Osteocyte (in vitro differentiated cells): ENCODE data around the gene ZNF771. TPM values are rescaled to one million over a fixed set of nuclear protein-coding genes. Genes with fewer than 3 reads are reported as not detected.

Experiments used
- DNase-seq: peaks from one replicate; pipeline ENCODE4 v3.0.0; 2021; ENCODE audit warnings: mixed read lengths; ENCODE audit not compliant: unreplicated experiment; ENCODE audit errors: extremely low spot score
- H3K27ac Mint-ChIP-seq: one replicate; pipeline ENCODE4 v1.8.0; 2021; ENCODE audit warnings: mild to moderate bottlenecking, mixed read lengths; ENCODE audit not compliant: unreplicated experiment
- H3K27me3 Mint-ChIP-seq: one replicate; pipeline ENCODE4 v1.8.0; 2021; ENCODE audit warnings: mixed read lengths; ENCODE audit not compliant: unreplicated experiment
- H3K36me3 Mint-ChIP-seq: one replicate; pipeline ENCODE4 v1.8.0; 2021; ENCODE audit warnings: mixed read lengths; ENCODE audit not compliant: unreplicated experiment
- H3K4me1 Mint-ChIP-seq: one replicate; pipeline ENCODE4 v1.8.0; 2021; ENCODE audit warnings: mixed read lengths; ENCODE audit not compliant: unreplicated experiment
- H3K4me3 Mint-ChIP-seq: one replicate; pipeline ENCODE4 v1.8.0; 2021; ENCODE audit warnings: mild to moderate bottlenecking, moderate library complexity, mixed read lengths; ENCODE audit not compliant: unreplicated experiment
- H3K9me3 Mint-ChIP-seq: one replicate; pipeline ENCODE4 v1.8.0; 2021; ENCODE audit warnings: mixed read lengths; ENCODE audit not compliant: unreplicated experiment
- CTCF ChIP-seq: fragments of 200-600 bp; sonication (generic); IDR thresholded peaks from 2 replicates; pipeline ENCODE4 v1.5.0; 2021; ENCODE audit warnings: antibody characterized with exemption, mild to moderate bottlenecking, moderate library complexity
- total RNA-seq: library from RNA; stranded (reverse); gene quantifications from 2 replicates; pipeline ENCODE4 v1.2.1, GENCODE V29; 2021

The ZNF771 gene
- total RNA-seq, 1 donor from 2014 or later = 12.6 TPM

DNA sequence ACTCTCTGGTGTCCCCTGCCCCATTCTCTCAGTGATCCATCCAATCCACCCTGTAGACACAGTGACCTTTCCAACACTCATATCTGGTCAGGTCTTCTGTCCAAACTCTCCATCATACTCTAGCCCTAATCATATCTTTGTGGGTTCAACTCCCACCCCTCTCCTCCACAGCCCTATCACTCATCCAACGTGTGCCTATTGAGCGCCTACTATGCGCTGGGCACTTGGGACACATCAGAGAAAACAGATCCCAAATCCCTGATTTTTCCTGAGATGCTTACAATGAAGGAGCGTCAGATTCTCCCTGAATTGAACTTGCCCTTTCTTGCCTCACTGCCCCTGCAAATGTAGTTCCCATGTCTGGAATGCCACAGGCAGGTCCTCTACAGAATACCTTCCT, 20.6 kb downstream of the ZNF771 start:
- Mint-ChIP-seq H3K4me1 (peaks cover 12% of the 10 kb centered on the region), H3K27ac (no peak overlapping the region), H3K4me3 (no peak overlapping the region), H3K27me3 (peaks cover 2% of the 10 kb centered on the region), H3K36me3 (peaks cover 10% of the 10 kb centered on the region), H3K9me3 (no peaks in the 10 kb centered on the region)
- TF ChIP-seq CTCF = no peak
- DNase-seq = no peak

DNA sequence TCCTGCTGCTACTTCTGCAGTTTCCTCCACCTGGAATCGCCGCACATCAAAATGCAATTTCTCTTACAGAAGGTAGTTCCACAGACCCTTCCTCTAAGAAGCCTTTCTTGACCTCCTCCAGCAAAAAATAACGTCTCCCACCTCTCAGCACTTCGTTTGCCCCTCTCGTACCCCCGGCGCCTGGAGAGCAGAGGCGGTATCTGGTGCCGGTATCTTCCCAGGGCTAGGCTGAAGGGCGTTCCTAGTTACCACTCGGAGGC, 21.9 kb downstream of the ZNF771 start:
- no peak for DNase-seq
- Mint-ChIP-seq H3K4me3 (no peak overlapping the region), H3K27me3 (peaks cover 11% of the 10 kb centered on the region), H3K4me1 (peaks cover 12% of the 10 kb centered on the region), H3K9me3 (no peaks in the 10 kb centered on the region), H3K27ac (no peak overlapping the region), H3K36me3 (peaks cover 5% of the 10 kb centered on the region)
- TF ChIP-seq CTCF = no peak

DNA sequence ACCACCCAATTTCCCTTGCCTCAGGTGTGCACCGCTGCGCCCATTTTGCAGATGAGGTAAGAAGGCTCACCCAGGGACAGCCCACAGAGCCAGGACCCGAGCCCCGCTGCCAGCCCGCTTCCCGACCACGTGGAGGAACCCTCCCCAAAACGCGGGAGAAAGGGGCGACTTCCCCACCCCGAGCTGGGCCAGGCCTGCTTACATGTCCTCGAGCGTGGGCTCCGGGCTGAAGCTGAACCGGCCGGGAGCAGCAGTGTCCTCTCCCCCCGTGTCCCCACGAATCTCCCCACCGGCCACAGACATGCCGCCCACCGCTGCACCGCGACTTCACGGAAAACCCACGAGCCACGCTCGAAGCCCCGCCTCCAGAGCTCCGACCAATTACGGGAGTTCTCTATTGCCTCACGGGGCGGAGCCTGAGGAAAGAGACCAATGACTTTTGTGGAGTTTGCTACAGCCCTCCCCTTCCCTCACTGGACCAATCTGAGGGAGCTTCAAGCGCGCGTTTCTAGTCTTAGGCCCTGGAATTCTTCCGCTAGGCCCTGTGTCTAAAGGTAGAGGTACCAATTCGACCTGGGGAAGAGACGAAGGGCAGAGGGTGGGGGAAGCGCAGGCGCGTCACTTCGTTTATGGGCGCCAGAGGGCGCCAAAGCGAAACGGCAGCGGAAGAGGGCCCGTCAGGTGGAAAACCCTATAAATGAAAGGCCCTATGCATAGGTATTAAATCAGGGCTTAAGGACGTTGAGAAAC, 22.4 kb downstream of the ZNF771 start, which contains the start of gene DCTPP1:
Gene DCTPP1 (minus strand): TSS at position 353 of the 750 bp plus-strand sequence. CDS start 50 bp downstream, at position 303.
- peak; percentile 80 for TF ChIP-seq CTCF
- Mint-ChIP-seq H3K27ac (no peak within 1 kb of the TSS), H3K4me1 (peaks cover 12% of the 10 kb centered on the region), H3K36me3 (peaks cover 5% of the 10 kb centered on the region), H3K27me3 (peaks cover 16% of the 10 kb centered on the region), H3K4me3 (no peak within 1 kb of the TSS), H3K9me3 (no peaks in the 10 kb centered on the region)
- peak; percentile 97 for DNase-seq

GRCh38 chr16:30430428-30430970, 23.1 kb downstream of the ZNF771 start:
- no peak overlapping the region for H3K27ac Mint-ChIP-seq
- TF ChIP-seq CTCF = peak; percentile 25
- peaks cover 5% of the 10 kb centered on the region for H3K36me3 Mint-ChIP-seq
- peaks cover 18% of the 10 kb centered on the region for H3K27me3 Mint-ChIP-seq
- no peak overlapping the region for H3K4me3 Mint-ChIP-seq
- H3K9me3 Mint-ChIP-seq = no peaks in the 10 kb centered on the region
- DNase-seq = no peak
- H3K4me1 Mint-ChIP-seq = peaks cover 12% of the 10 kb centered on the region

DNA sequence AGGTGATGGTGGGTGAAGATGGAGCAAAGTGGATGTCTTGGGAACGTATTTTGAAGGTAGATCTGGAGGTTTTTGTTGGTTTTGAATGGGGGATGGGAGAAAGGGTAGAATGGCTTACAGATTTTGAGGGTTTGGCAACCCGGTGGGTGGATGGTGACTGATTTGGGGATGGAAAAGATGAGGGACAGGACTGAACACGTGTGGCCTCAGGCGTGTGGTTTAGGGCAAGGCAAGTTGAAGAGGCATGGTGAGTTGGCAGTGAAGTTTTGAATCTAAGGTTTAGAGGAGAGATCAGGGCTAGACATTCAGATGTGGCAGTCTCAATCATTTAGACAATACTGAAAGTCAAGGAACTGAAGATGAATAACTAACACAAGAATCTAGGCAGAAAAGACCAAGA, 27.4 kb downstream of the ZNF771 start:
- Mint-ChIP-seq H3K36me3 (no peaks in the 10 kb centered on the region), H3K4me1 (no peaks in the 10 kb centered on the region), H3K27me3 (peaks cover 24% of the 10 kb centered on the region), H3K9me3 (no peaks in the 10 kb centered on the region), H3K27ac (no peak overlapping the region), H3K4me3 (no peak overlapping the region)
- no peak for DNase-seq
- TF ChIP-seq CTCF = no peak
